A204.1 (cell line): Measurements from ENCODE around the gene PLEKHN1.

Experiments used
- FAIRE-seq: peaks from 2 replicates; lab custom pipeline; 2012; peaks lifted over from hg19 to GRCh38; lab: Jason Lieb, UNC

The PLEKHN1 gene

DNA sequence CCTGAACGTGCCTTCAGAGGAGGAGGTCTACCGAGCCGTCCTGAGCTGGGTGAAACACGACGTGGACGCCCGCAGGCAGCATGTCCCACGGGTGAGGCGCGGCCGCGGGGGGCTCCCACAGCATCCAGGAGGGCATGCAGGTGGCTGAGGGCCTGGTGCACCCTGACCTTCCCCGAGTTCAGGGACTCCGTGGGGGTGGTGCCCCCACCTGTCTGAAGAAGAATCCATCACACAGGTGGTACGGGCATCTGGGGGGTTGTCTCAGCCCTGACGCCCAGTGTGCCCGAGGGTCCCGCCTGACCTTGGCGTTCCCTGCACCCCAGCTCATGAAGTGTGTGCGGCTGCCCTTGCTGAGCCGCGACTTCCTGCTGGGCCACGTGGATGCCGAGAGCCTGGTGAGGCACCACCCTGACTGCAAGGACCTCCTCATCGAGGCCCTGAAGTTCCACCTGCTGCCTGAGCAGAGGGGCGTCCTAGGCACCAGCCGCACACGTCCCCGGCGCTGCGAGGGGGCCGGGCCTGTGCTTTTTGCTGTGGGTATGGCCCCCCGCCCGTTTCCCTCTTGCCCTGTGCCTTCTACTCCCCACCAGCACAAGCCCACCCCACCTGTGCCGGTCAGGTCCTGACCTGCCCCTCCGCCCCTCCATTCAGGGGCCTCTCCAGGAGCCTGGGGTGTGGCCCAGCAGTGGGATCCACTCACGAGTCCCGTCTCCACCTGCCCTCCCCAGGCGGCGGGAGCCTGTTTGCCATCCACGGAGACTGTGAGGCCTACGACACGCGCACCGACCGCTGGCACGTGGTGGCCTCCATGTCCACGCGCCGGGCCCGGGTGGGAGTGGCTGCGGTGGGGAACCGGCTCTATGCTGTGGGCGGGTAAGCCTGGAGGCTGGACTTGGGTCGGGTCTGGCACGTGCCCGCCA is 3.6 kb upstream of the PLEKHN1 start:
- no peak for FAIRE-seq

DNA sequence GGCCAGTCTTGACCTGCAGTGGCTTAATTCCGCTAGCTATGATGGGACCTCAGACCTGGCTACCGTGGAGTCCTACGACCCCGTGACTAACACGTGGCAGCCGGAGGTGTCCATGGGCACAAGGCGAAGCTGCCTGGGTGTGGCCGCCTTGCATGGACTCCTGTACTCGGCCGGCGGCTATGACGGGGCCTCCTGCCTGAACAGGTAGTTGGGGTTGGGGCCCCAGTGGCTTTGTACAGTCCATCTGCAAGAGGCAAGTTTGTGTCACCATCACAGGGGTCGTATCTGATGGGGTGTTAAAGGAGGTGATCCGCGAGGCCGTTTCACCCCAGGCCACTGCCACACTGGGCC is 3.0 kb upstream of the PLEKHN1 start:
- FAIRE-seq = no peak

- FAIRE-seq = no peak
These were observed 2.3 kb upstream of the PLEKHN1 start for GRCh38 chr1:963746-964525.

GRCh38 chr1:964691-965525 is 1.4 kb upstream of the PLEKHN1 start:
- FAIRE-seq = no peak

DNA sequence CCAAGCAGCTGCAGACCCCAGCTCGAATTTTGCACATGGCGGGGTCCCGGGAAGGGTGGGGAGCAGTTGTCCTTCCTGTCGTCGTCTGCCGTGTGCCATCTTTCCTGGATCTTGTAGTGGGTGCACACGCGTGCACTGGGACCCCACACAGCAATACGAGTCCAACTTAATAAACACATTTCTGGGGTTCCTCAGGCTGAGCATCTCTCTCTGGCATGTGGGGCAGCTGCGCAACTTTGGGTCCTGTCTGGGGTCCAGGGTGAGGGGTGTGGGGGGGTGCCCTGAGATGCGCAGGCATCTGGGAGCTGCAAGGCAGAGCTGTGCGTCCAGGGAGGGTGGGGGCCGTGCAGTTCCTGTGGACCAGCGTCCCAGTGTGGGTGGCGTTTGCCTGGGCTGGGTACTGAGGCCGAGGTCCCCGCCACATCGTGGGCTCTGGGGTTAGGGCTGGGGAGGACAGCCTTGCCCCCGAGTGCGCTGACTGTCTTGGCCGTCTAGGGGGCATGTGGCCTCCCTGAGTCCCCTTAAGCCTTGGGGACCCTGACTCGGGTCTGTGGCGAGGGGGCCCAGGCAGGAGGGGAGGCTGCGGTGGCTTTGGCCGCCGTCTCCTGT is 652 bp upstream of the PLEKHN1 start:
- FAIRE-seq = no peak

- no peak for FAIRE-seq
These were observed 520 bp downstream of the PLEKHN1 start for GRCh38 chr1:966704-967300.

DNA sequence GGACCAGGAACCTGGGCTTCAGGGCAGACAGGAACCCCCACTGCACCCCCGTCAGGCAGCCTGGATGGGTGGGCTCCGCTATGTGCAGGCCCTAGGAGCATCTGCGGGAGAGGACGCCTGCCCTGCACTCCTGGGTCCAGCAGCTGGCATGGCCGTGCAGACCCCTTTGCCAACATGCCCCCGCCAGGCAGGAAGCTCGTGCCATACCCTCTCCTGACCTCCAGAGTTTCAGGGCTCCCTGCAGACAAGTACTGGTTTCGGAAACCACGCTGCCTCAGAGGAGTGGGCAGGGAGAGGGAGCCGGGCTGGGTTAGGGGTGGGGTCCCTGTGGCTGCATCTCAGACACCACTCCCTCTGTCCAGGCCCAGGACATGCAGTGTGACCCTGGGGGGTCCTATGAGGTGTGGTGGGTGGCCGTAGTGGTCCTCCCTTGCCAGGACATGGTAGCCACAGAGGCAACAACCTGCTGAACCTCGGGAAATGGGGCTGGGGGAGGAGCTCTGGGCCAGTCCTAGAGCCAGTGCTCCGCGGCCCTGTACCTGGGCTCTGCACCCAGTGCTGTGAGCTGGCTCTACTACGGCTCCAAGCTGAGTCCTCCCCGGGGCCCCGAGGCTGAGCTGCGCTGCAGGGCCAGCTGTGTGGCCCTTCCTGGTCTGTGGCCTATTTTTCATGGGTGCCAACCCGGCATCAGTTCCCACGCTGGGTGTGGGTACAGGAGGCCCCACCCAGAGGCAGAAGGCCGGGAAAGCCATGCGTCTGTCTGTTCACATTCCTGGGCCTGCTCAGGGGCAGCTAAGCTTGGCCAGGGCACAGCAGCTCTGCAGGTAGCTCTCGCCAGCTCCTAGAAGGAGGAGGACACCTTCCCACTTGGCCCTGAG is 1.4 kb downstream of the PLEKHN1 start:
- no peak for FAIRE-seq

GRCh38 chr1:969260-969855 is 3.1 kb downstream of the PLEKHN1 start:
- no peak for FAIRE-seq

- FAIRE-seq = no peak
These were observed 4.1 kb downstream of the PLEKHN1 start for GRCh38 chr1:970242-970972.

DNA sequence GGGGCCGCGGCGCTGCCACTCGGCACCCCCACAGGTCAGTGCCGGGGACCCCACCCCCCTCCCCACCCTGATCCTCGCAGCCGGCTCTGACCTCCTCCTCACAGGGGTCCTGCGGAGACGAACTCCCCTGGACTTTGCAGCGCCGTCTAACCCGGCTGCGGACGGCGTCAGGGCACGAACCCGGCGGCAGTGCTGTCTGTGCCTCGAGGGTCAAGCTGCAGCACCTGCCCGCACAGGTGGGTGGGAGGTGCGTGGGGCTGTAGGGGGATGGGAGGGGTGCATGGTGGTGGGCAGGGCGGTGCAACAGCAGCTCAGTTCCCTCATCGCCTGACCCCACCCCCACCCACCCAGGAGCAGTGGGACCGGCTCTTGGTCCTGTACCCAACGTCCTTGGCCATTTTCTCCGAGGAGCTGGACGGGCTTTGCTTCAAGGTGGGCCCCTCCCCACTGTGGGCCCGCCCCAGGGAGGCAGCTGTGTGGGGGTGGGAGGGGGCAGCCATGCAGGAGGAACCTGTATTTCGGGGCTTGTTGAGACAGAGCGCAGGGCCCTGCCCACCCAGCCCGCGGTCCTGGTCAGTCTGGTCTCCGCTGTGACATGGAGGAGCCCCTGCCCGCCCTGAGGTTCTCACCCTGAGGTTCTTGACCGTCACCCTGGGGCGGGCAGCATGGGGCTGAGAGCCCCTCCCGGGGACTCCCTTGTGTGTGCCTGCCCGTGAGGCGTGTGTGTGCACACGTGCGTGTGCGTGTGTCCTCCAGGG is 4.9 kb downstream of the PLEKHN1 start:
- FAIRE-seq = no peak

GRCh38 chr1:971751-972506 is 5.6 kb downstream of the PLEKHN1 start:
- no peak for FAIRE-seq

DNA sequence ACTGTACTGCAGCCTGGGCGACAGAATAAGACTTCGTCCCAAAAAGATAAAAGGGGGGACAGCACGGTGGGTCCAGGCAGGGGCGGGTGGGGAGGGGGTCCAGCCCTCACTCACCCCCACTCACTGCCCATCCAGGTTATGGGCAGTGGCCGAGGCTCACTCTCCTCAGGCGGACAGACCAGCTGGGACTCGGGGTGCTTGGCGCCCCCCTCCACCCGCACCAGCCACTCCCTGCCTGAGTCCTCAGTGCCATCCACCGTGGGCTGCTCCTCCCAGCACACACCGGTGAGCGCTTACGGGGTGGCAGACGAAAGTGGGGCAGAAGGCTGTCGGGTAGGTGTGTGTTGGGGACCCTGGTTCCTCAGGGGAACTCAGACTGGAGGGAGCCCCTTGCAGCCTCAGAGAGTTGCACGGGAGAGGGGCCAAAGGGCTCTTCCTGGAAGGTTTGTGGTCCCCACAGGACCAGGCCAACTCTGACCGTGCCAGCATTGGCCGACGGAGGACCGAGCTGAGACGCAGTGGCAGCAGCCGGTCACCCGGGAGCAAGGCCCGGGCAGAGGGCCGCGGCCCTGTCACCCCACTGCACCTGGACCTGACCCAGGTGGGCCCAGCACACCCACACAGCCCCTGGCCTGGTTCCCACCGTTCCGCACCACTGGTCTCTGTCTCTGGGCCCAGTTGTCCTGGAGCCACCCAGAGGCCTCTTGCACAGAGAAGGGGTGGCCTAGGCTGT is 6.6 kb downstream of the PLEKHN1 start:
- FAIRE-seq = no peak

DNA sequence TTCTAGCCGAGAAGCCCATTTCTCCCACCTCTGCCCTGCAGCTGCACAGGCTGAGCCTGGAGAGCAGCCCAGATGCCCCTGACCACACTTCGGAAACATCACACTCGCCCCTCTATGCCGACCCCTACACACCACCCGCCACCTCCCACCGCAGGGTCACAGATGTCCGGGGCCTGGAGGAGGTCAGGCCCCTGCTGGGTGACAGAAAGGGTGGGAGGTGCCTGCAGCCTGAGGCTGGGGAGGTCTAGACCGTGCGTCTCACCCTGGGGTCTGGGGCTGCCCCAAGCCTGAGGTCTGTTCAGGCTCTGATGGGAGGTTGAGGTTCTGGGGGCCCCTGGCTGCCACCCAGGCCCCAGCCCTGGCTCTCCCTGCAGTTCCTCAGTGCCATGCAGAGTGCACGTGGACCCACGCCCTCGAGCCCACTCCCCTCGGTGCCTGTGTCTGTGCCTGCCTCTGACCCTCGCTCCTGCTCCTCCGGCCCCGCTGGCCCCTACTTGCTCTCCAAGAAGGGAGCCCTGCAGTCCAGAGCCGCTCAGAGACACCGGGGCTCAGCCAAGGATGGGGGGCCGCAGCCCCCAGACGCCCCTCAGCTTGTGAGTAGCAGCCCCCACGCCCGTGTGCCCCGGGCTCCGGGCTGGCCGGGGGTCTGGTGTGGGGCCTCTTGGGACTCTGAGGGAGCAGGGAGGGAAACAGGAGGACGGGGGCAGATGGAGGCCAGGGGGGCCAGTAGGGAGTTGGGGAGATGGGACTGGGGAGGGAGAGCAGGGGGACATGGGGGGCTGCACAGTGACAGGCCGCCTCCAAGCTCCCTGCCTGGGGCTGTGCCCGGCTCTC is 7.4 kb downstream of the PLEKHN1 start:
- FAIRE-seq = no peak

DNA sequence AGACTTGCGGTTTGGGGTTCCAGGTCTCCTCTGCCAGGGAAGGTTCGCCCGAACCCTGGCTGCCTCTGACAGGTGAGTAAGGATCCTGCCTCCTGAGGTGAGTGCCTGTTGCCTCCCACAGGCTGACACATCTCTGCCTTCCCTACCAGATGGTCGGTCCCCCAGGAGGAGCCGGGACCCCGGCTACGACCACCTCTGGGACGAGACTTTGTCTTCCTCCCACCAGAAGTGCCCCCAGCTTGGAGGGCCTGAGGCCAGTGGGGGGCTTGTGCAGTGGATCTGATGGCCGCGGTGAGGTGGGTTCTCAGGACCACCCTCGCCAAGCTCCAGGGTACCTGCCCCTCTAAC is 8.0 kb downstream of the PLEKHN1 start:
- no peak for FAIRE-seq

DNA sequence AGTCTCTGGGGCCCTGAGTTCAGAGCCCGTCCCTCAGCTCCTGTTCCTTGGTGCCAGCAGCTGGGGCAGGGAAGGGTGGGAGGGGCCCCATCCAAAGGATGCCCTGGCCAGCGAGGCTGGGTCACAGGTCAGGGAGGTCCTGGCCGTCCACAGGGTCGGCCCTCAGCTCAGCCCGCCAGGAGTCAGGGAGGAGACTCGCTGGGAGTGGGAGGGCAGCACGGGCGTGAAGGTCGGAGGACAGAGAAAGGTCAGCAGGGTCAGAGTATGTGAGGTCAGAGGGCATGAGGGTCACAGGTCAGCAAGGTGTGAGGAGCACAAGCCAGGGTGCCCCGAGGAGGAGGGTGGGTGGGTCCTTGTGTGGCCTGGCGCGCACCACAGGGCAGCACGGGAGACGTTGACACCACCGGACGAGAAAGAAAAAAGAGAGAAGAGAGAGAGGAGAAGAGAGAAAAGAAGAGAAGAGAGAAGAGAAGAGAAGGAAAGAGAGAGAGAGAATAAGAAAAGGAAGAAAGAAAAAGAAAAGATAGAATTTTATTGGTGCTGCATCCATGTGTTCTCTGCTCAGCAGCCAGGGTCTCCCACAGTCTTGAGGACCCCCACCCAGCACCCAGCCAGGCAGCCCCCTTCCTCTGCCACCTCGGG is 8.5 kb downstream of the PLEKHN1 start:
- FAIRE-seq = no peak

GRCh38 chr1:975365-975764 is 9.1 kb downstream of the PLEKHN1 start:
- FAIRE-seq = no peak
